Ureter (tissue), 1 donor: ENCODE data around the gene GALNT9. TPM values are rescaled to one million over a fixed set of nuclear protein-coding genes. Genes with fewer than 3 reads are reported as not detected.
"Not testable (repeated sequence)": the region's sequence is repeated elsewhere in the genome, so short reads cannot be mapped to it uniquely, and the experiment has no call there.

ENCODE experiments used
- DNase-seq: peaks from one replicate; pipeline ENCODE4 v3.0.0-alpha.2; 2020; ENCODE audit warnings: low spot score
- total RNA-seq: library from RNA; stranded (reverse); gene quantifications from one replicate; pipeline ENCODE4 v1.2.4, GENCODE V29; 2023
- donor health status: DM: yes; HTN: yes; CAD: no.

Gene GALNT9
- total RNA-seq, 1 donor from 2014 or later: 0.44 TPM

- no peak for DNase-seq
Measured at GRCh38 chr12:132265056-132265800, 64.2 kb downstream of the GALNT9 start.

- no peak for DNase-seq
Measured at GRCh38 chr12:132264086-132265010, 65.0 kb downstream of the GALNT9 start.

GRCh38 chr12:132263451-132264049, 65.8 kb downstream of the GALNT9 start:
- DNase-seq: no peak

GRCh38 chr12:132263061-132263360, 66.4 kb downstream of the GALNT9 start:
- no peak for DNase-seq

GRCh38 chr12:132262256-132263060, 66.9 kb downstream of the GALNT9 start:
- no peak for DNase-seq

GRCh38 chr12:132261328-132262138, 67.9 kb downstream of the GALNT9 start:
- no peak for DNase-seq

- no peak for DNase-seq
Measured at GRCh38 chr12:132260721-132261120, 68.7 kb downstream of the GALNT9 start.

GRCh38 chr12:132259872-132260695, 69.3 kb downstream of the GALNT9 start:
- no peak for DNase-seq

- DNase-seq: no peak
Measured at GRCh38 chr12:132259364-132259871, 70.0 kb downstream of the GALNT9 start.

GRCh38 chr12:132258543-132258942, 70.8 kb downstream of the GALNT9 start:
- DNase-seq: no peak

- DNase-seq: no peak
Measured at GRCh38 chr12:132257955-132258490, 71.4 kb downstream of the GALNT9 start.

- no peak for DNase-seq
Measured at GRCh38 chr12:132257206-132257954, 72.0 kb downstream of the GALNT9 start.

- no peak for DNase-seq
Measured at GRCh38 chr12:132256646-132257045, 72.7 kb downstream of the GALNT9 start.

- no peak for DNase-seq
Measured at GRCh38 chr12:132255642-132256041, 73.7 kb downstream of the GALNT9 start.

GRCh38 chr12:132253698-132254480, 75.5 kb downstream of the GALNT9 start:
- no peak for DNase-seq

- not testable (repeated sequence) for DNase-seq
Measured at GRCh38 chr12:132252981-132253380, 76.4 kb downstream of the GALNT9 start.

GRCh38 chr12:132251741-132252490, 77.5 kb downstream of the GALNT9 start:
- no peak for DNase-seq
